KG1 (cell line): ENCODE measurements around the gene PHF13.
"Not testable (repeated sequence)": the region's sequence is repeated elsewhere in the genome, so short reads cannot be mapped to it uniquely, and the experiment has no call there.

Source experiments
- DNase-seq: peaks from one replicate; lab custom pipeline; 2025; lab: John Stamatoyannopoulos, UW

Gene PHF13

GRCh38 chr1:6631058-6631457, 17.5 kb downstream of the PHF13 start:
- DNase-seq: no peak

DNA sequence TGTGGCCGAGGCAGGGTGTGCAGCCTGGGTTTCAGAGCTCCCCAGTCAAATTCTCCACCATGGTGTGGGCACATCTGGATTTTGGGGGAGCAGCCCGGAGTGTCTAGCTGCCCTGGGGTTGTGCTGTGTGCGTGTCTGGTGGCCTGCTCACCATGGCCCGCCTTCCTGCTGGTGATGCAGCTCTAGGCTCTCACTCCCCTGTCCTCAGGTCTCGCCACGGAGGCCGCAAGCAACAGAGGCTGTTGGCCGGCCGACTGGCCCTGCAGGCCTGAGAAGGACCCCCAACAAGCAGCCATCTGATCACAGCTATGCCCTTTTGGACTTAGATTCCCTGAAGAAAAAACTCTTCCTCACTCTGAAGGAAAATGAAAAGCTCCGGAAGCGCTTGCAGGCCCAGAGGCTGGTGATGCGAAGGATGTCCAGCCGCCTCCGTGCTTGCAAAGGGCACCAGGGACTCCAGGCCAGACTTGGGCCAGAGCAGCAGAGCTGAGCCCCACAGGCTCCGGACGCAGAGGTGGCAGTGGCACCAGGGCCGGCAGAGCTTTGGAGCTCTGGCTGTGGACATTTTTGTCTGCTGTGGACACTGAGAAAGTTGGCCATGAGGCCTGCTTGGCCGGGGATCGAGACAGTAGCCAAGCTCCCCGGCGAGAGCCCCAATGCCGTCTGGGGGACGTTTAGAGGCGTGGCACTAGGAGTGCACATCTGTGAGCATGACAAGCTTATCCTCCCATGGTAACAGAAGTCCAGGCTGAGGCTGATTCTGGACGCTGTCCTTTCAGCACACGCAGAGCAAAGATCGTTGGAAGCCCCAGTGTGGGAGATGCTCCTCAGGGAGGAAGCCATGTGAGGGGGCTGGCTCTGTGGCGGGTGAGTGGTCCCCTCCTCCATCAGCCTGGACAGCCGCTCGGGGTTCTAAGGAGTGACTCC, 19.3 kb downstream of the PHF13 start:
- DNase-seq: no peak

GRCh38 chr1:6634371-6635052, 21.0 kb downstream of the PHF13 start:
- DNase-seq: no peak

DNA sequence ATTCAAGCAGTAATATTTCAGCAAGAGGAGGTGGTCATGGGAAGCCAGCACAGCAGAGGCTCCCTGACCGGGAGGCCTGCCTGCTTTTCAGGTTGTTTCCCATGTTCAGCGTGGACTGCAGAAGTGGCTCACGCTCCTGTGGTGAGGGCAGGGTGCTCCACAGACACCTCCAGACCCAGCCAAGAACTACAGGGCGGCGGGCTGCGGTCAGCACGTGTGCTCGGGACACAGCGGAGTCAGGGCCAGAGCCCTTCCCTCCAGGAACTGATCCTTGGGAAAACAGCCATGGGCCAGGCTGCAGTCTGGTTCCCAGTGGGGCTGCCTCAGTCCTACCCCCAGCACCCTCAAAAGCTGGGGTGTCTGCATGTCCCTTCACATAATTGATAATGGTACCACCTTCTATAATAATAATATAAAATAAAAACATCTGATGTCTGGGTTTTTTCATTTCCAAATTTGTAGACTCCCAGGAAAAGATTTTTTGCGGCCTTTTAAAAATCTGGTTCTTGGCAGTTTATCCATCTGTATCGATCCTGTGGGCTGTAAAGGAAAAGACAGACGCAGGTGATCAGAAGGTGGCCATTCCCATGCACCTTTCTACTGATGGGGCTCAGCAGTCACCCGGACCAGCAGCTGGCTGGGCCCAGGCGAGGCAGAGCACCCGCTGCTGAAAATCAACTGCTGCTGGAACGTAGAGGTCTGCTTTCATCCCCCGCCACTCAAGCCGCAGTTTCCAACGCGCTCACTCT, 21.8 kb downstream of the PHF13 start:
- DNase-seq: no peak

GRCh38 chr1:6635910-6636760, 22.6 kb downstream of the PHF13 start:
- DNase-seq: no peak

GRCh38 chr1:6636778-6637177, 23.2 kb downstream of the PHF13 start:
- DNase-seq: not testable (repeated sequence)

DNA sequence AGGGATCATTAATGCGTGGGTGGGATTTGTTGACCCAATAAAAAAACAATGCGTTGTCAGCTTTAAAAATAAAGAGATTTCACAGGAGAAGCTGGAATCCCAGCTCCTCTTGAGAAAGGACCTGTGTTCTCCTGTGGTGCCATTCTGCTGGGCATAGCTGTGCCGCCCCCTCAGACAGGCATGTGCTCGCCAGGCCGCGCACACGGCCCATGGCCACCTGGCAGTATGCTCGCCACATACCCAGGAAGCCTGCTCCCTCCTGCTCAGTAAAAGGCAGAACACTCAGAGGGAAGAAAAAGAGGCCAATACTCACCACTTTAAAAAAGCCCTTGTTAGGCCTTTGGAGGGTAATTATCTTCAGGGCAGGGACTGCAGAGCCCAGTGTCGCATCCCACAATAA, 24.2 kb downstream of the PHF13 start:
- DNase-seq: no peak

DNA sequence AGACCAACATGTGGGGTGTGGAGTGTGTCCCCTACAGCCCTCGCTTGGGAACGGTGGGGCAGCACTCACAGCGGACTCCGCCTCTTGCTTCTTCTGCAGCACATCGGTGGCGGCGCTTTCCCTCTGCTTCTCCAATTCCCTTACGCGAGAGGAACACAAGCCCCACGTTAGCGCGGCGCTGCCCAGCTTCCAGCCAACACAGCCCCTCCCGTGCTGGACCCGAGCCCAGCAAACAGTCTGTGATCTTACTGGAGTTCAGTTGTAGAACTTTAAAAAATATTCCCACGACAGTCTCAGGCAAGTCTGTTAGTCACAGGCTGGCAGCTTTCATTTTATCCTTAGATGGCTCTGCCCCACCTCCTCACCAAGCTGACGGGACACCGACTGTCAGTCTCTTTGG, 24.7 kb downstream of the PHF13 start:
- DNase-seq: no peak

DNA sequence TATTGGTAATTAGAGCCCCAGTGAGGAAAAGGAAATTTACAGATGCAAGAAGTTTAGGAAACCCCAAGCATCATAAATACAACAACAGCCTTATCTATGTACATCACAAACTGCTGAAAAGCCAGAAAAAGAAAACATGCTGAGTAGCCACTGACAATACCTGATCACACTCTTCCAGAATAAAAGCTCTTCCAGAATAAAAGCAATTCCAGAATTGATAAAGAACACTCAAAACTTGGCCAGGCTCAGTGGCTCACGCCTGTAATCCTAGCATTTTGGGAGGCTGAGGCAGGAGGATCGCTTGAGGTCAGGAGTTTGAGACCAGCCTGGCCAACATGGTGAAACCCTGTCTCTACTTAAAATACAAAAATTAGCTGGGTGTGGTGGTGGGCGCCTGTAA, 27.3 kb downstream of the PHF13 start:
- DNase-seq: not testable (repeated sequence)

DNA sequence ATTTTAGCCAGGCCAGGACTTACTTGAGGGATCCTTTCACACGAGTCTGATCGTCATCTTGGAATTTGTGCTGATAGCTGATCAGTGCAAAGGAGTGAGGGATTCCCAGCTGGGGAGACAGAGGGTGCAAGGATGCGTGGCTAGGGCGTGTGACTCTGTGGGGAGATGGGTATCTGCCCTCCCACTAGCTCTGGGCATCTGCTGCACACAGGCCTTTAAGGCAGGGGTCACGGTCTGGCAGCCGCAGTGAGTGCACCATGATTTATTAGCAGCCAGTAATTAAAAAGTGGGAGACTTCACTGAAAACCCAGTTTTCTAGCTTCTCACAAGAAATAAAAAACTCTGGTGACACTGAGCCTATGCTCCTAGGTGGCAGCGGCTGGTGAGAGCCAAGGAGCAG, 31.5 kb downstream of the PHF13 start:
- DNase-seq: no peak

- no peak for DNase-seq
Measured at GRCh38 chr1:6646499-6647148, 33.1 kb downstream of the PHF13 start.

DNA sequence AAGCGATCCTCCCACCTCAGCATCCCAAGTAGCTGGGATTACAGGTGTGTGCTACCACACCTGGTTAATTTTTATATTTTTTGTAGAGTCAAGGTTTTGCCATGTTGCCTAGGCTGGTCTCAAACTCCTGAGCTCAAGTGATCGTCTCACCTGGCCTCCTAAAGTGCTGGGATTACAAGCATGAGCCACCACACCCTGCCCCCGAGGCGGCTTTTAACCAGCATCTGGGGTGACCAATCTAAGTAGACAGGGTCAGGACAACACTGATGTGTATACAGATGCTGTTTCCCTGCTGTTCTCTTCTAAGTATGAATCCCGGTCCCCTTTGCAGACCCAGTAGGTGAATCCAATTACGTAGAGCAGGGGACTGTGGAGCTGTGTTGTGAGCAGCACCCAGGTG, 35.0 kb downstream of the PHF13 start:
- no peak for DNase-seq

GRCh38 chr1:6651909-6652308, 38.4 kb downstream of the PHF13 start:
- DNase-seq: no peak

- DNase-seq: no peak
Measured at GRCh38 chr1:6652986-6653385, 39.5 kb downstream of the PHF13 start.

DNA sequence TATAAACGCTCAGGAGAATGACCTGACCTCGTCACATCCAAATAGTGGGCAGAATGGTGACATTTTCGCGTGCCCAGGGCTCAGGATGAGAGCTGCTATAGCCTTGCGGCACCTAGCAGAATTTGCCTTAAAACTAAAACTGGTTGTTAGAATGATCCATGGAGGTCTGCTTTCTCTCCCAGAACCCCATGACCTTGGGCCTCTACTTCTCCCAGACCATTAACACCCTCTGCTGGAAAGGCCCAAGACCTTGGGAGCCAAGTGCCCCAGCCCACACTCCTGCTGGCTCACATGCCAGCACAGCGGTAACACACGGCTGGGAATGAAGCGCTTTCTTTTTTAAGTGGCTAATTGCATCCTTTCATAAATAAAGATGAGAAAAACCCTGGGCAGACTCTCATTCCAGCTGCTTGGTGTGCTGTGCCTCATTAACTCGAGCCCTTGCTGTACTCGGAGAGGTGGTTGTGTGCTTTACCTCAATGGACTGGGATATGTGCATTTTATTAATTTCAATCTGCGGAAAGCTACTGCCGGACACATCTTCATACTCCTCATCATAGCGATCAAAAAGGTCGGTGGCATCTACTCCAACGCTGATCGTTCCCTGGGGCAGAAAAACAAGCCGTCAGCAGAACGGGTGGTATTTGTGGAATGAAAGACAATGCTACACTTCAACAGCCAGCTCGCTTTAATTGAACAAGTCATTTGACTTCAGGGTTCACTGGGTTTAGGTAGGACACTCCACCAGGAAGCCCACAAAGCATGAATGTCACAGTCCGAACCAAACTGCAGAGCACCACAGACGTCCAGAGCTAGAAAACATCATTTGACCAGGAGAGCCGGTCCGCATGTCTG, 40.1 kb downstream of the PHF13 start:
- no peak for DNase-seq

GRCh38 chr1:6657138-6657537, 43.6 kb downstream of the PHF13 start:
- no peak for DNase-seq

- no peak for DNase-seq
Measured at GRCh38 chr1:6658359-6659060, 45.0 kb downstream of the PHF13 start.

- DNase-seq: no peak
Measured at GRCh38 chr1:6660415-6661049, 47.0 kb downstream of the PHF13 start.

GRCh38 chr1:6662468-6662867, 48.9 kb downstream of the PHF13 start:
- DNase-seq: not testable (repeated sequence)
